Natural killer cell (primary cell): ENCODE measurements around the gene ZDHHC1. TPM values are rescaled to one million over a fixed set of nuclear protein-coding genes. Genes with fewer than 3 reads are reported as not detected.
"Not testable (repeated sequence)": the region's sequence is repeated elsewhere in the genome, so short reads cannot be mapped to it uniquely, and the experiment has no call there.

ENCODE experiments used
- ATAC-seq, 3 donors: fragments of 150-1000 bp in 2 of 3; fragments of 200-7000 bp in 1 of 3; cut with Tn5 transposase; 1 replicate in 1 of 3; 2 replicates in 2 of 3; pipeline ENCODE4 v1.10.0; 2021; ENCODE audit warnings: mild to moderate bottlenecking in 2 of 3, moderate library complexity in 2 of 3
- DNase-seq, 2 donors: peaks; one replicate each; pipeline versions ENCODE4 v3.0.0 to v3.0.0-alpha.2; 2013 to 2021; ENCODE audit warnings: mixed read lengths in 1 of 2
- H3K27ac ChIP-seq: one replicate; pipeline ENCODE4 v1.5.1; 2013; ENCODE audit warnings: mild to moderate bottlenecking, low read length
- H3K27me3 ChIP-seq: one replicate; pipeline ENCODE4 v1.6.1; 2013; ENCODE audit warnings: low read length; ENCODE audit not compliant: control insufficient read depth, insufficient read depth
- H3K36me3 ChIP-seq: one replicate; pipeline ENCODE4 v1.6.1; 2013; ENCODE audit warnings: low read length; ENCODE audit not compliant: control insufficient read depth, insufficient read depth
- H3K4me1 ChIP-seq: one replicate; pipeline ENCODE4 v1.6.1; 2013; ENCODE audit warnings: low read length; ENCODE audit not compliant: control insufficient read depth, insufficient read depth
- H3K4me3 ChIP-seq: one replicate; pipeline ENCODE4 v1.5.1; 2013; ENCODE audit warnings: low read length
- H3K9me3 ChIP-seq: one replicate; pipeline ENCODE4 v1.6.1; 2013; ENCODE audit warnings: low read length; ENCODE audit not compliant: control insufficient read depth, insufficient read depth
- H3K27ac Mint-ChIP-seq, 2 donors: one replicate each; pipeline ENCODE4 v1.8.0; 2022; ENCODE audit warnings: mild to moderate bottlenecking in 2 of 2, mixed read lengths in 2 of 2, moderate library complexity in 1 of 2
- H3K27me3 Mint-ChIP-seq, 2 donors: one replicate each; pipeline ENCODE4 v1.8.0; 2022; ENCODE audit warnings: low read depth in 2 of 2, mixed read lengths in 2 of 2
- H3K36me3 Mint-ChIP-seq: one replicate; pipeline ENCODE4 v1.8.0; 2022; ENCODE audit warnings: mixed read lengths
- H3K4me1 Mint-ChIP-seq, 2 donors: one replicate each; pipeline ENCODE4 v1.8.0; 2022; ENCODE audit warnings: mixed read lengths in 2 of 2
- H3K4me3 Mint-ChIP-seq: one replicate; pipeline ENCODE4 v1.8.0; 2022; ENCODE audit warnings: mild to moderate bottlenecking, moderate library complexity, mixed read lengths
- H3K9me3 Mint-ChIP-seq, 2 donors: one replicate each; pipeline ENCODE4 v1.8.0; 2022; ENCODE audit warnings: mixed read lengths in 2 of 2
- WGBS: methylation state at CpG from one replicate; pipeline ENCODE4 v1.1.7; 2013; ENCODE audit warnings: missing lambda C conversion rate; ENCODE audit not compliant: insufficient coverage; 5-methylcytosine and 5-hydroxymethylcytosine counted together
- intact Hi-C: fragments of 100-400 bp; cut with micrococcal nuclease; formaldehyde crosslinking; loops from one replicate; pipeline ENCODE4 v1.14.2; 2022
- total RNA-seq, 4 donors: library from RNA; stranded (reverse); fragments of 120-200 nt in 1 of 4; gene quantifications; one replicate each; pipeline versions ENCODE4 v1.2.3 to v1.2.4, GENCODE V29; 2013 to 2022
- TF ChIP-seq, protein P1 (sequence below): fragments of 200-600 bp; IDR thresholded peaks from one replicate; pipeline ENCODE4 v1.8.0; 2022; ENCODE audit warnings: antibody characterized with exemption

Gene ZDHHC1
- total RNA-seq, 3 donors from 2014 or later (not counting 1 experiment from before 2014, with no cell fraction given), result 0.88 to 2.5 (median 1.8) TPM

DNA sequence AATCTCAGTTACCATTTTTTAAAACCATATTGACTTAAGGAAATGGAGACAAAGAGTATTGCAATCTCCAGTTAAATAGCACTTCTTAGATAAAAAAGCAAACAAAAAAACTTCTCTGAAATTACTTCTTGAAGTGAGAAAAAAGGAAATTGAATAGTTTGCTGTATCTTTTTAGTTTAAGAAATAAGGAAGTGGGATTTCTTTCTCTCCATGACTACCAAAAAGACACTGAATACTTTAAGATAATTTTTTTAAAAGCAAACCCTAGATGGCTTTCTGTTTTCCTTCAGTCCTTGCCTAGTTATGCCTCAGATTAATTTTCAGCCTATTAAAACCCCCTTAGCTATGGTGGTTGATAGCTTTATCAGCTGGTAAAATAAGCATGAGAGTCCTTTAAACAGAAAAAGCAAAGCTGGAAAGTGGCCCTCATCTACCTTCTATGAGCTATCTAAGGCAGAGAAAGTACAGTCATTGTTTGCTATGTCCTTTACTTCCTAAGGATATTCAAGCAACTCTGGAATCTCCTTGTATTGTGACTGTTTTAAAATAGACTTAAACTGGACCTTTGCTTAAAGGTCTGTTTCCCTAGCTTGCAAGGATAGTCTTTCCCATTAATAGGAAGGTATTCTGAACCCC is 51.6 kb downstream of the ZDHHC1 start:
- Mint-ChIP-seq H3K9me3 (no peaks in the 10 kb centered on the region), H3K27ac (no peak overlapping the region), H3K36me3 (no peaks in the 10 kb centered on the region), H3K4me3 (no peak overlapping the region), H3K27me3 (peaks cover 7 to 14% of the 10 kb centered on the region in 2 donors), H3K4me1 (peaks cover 4% of the 10 kb centered on the region in 2 donors)
- H3K4me3 ChIP-seq, result no peak overlapping the region
- H3K4me1 ChIP-seq, result no peaks in the 10 kb centered on the region
- DNase-seq (no peak), ATAC-seq (no peak)
- H3K9me3 ChIP-seq, result no peaks in the 10 kb centered on the region
- intact Hi-C loops, result no loop called here
- TF ChIP-seq, protein P1, sequence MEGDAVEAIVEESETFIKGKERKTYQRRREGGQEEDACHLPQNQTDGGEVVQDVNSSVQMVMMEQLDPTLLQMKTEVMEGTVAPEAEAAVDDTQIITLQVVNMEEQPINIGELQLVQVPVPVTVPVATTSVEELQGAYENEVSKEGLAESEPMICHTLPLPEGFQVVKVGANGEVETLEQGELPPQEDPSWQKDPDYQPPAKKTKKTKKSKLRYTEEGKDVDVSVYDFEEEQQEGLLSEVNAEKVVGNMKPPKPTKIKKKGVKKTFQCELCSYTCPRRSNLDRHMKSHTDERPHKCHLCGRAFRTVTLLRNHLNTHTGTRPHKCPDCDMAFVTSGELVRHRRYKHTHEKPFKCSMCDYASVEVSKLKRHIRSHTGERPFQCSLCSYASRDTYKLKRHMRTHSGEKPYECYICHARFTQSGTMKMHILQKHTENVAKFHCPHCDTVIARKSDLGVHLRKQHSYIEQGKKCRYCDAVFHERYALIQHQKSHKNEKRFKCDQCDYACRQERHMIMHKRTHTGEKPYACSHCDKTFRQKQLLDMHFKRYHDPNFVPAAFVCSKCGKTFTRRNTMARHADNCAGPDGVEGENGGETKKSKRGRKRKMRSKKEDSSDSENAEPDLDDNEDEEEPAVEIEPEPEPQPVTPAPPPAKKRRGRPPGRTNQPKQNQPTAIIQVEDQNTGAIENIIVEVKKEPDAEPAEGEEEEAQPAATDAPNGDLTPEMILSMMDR, result no peak
- no peaks in the 10 kb centered on the region for H3K36me3 ChIP-seq
- peak overlapping the region; percentile 8 for H3K27ac ChIP-seq
- no peaks in the 10 kb centered on the region for H3K27me3 ChIP-seq

DNA sequence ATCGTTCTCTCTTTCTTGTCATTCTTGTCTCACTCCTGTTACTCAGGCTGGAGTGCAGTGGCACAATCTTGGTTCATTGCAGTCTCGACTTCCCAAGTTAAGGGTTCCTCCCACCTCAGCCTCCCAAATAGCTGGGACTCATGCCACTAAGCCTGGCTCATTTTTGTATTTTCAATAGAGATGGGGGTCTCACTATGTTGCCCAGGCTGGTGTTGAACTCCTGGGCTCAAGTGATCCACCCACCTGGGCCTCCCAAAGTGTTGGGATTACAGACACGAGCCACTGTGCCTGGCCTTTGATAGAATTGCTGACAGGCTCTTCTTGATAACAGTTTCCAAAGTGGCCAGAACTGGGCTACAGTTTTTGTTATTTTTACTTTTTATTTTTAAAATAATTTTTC is 55.2 kb downstream of the ZDHHC1 start:
- H3K27ac ChIP-seq, result no peak overlapping the region
- ATAC-seq (no peak), DNase-seq (no peak)
- no peak overlapping the region for H3K4me3 ChIP-seq
- peaks cover 4% of the 10 kb centered on the region in 2 donors for H3K4me1 Mint-ChIP-seq
- TF ChIP-seq, protein P1, result no peak
- no peak overlapping the region for H3K27ac Mint-ChIP-seq
- no peaks in the 10 kb centered on the region for H3K4me1 ChIP-seq
- H3K36me3 ChIP-seq, result no peaks in the 10 kb centered on the region
- H3K36me3 Mint-ChIP-seq, result no peaks in the 10 kb centered on the region
- WGBS, result 90% methylated on average over 3 of the region's 3 CpGs
- peaks cover 13 to 18% of the 10 kb centered on the region in 2 donors for H3K27me3 Mint-ChIP-seq
- no peak overlapping the region for H3K4me3 Mint-ChIP-seq
- H3K9me3 ChIP-seq, result no peaks in the 10 kb centered on the region
- no peaks in the 10 kb centered on the region for H3K9me3 Mint-ChIP-seq
- intact Hi-C loops, result no loop called here
- no peaks in the 10 kb centered on the region for H3K27me3 ChIP-seq

DNA sequence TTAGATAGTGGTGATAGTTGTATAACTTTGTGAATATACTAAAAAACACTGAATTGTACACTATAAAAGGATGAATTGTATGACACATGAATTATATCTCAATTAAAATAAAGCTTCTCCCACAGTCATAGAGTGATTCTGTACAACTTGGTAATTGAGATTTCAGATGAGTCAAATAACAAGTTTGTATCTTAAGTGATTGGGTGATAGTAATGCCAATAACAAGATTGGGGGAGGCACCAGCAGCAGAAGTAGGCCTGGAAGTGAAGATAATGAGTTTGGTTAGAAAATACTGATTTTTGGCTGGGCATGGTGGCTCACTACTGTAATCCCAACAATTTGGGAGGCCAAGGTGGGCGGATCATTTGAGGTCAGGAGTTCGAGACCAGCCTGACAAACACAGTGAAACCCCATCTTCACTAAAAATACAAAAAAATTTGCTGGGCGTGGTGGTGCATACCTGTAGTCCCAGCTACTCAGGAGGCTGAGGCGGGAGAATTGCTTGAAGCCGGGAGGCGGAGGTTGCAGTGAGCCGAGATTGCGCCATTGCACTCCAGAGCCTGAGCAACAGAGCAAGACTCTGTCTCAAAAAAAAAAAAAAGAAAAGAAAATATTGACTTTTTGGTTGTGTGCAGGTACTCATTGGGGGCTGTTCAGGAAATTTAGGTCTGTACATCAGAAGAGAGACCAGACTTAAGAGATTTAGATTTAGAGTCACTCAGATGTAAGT is 56.6 kb downstream of the ZDHHC1 start:
- H3K27ac Mint-ChIP-seq, H3K9me3 ChIP-seq, H3K36me3 ChIP-seq, H3K36me3 Mint-ChIP-seq, DNase-seq, intact Hi-C loops, H3K9me3 Mint-ChIP-seq, ATAC-seq, H3K4me3 ChIP-seq, H3K4me1 Mint-ChIP-seq, H3K27ac ChIP-seq, H3K4me1 ChIP-seq, H3K27me3 ChIP-seq, H3K4me3 Mint-ChIP-seq: not testable (repeated sequence)
- H3K27me3 Mint-ChIP-seq, result peaks cover 13 to 24% of the 10 kb centered on the region in 2 donors
- WGBS, result 94% methylated on average over 8 of the region's 8 CpGs

DNA sequence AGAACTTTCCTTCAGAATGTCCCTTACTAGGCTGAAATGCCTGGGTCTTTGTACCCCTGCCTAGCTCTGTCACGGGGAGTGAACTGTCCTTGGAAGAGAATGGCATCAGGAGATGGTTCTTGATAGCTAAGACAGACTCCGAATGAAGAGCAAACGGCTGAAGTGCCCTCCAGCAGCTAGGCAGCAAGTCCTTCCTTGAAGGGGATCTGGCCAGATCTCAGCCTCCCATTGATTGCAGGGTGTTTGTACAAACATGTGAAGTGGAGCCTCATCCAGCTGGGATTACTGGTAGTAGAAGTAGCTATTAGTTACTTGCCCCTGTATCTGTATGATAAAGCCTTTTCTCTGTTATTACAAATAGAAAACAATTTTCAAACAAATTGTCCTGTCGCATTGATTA is 58.7 kb downstream of the ZDHHC1 start:
- TF ChIP-seq, protein P1, result no peak
- Histone ChIP-seq H3K4me3 (no peak overlapping the region), H3K4me1 (no peaks in the 10 kb centered on the region), H3K27me3 (no peaks in the 10 kb centered on the region), H3K27ac (no peak overlapping the region), H3K9me3 (no peaks in the 10 kb centered on the region), H3K36me3 (no peaks in the 10 kb centered on the region)
- DNase-seq, result no peak
- intact Hi-C loops, result no loop called here
- WGBS, result 60% methylated on average over 3 of the region's 4 CpGs
- H3K9me3 Mint-ChIP-seq, result no peaks in the 10 kb centered on the region
- no peak overlapping the region for H3K27ac Mint-ChIP-seq
- H3K36me3 Mint-ChIP-seq, result no peaks in the 10 kb centered on the region
- no peak overlapping the region for H3K4me3 Mint-ChIP-seq
- no peaks in the 10 kb centered on the region for H3K4me1 Mint-ChIP-seq
- no peak for ATAC-seq
- peaks cover 9 to 17% of the 10 kb centered on the region in 2 donors for H3K27me3 Mint-ChIP-seq
